SU-DHL-6 (cell line): ENCODE results near the gene IGSF1.

ENCODE experiments used
- H2AFZ ChIP-seq: fragments of 200-600 bp; sonication (generic); 2 replicates; pipeline ENCODE4 v1.6.1; 2014; ENCODE audit warnings: low read depth, mild to moderate bottlenecking, moderate library complexity, mixed read lengths, antibody characterized with exemption, low read length; ENCODE audit not compliant: severe bottlenecking
- H3F3A ChIP-seq: fragments of 200-600 bp; shearing (Covaris generic); 2 replicates; pipeline ENCODE4 v1.6.0; 2016; ENCODE audit warnings: antibody characterized with exemption, mild to moderate bottlenecking; ENCODE audit not compliant: insufficient read depth
- H3K27ac ChIP-seq: fragments of 200-600 bp; sonication (generic); 2 replicates; pipeline ENCODE4 v1.5.1; 2016; ENCODE audit warnings: low read depth, mild to moderate bottlenecking, low read length, moderate library complexity, mixed read lengths
- H3K27me3 ChIP-seq: fragments of 200-600 bp; sonication (generic), shearing (Covaris generic); 2 replicates; pipeline ENCODE4 v1.6.0; 2014; ENCODE audit warnings: mild to moderate bottlenecking, low read length
- H3K36me3 ChIP-seq: fragments of 200-600 bp; sonication (generic); 2 replicates; pipeline ENCODE4 v1.6.1; 2014; ENCODE audit warnings: mild to moderate bottlenecking, low read length, mixed read lengths
- H3K4me2 ChIP-seq: fragments of 300-600, 200-600 bp; shearing (Covaris generic), sonication (generic); 2 replicates; pipeline ENCODE4 v1.6.0; 2014; ENCODE audit warnings: low read length, low read depth, mild to moderate bottlenecking; ENCODE audit not compliant: poor library complexity, severe bottlenecking
- H3K4me3 ChIP-seq: fragments of 200-600 bp; sonication (generic); 2 replicates; pipeline ENCODE4 v1.5.1; 2014; ENCODE audit warnings: antibody characterized with exemption, low read length, mild to moderate bottlenecking, mixed read lengths; ENCODE audit not compliant: insufficient read depth, poor library complexity, severe bottlenecking
- H3K79me2 ChIP-seq: fragments of 200-600 bp; sonication (generic); 2 replicates; pipeline ENCODE4 v1.6.1; 2014; ENCODE audit warnings: mild to moderate bottlenecking, low read length, moderate library complexity; ENCODE audit not compliant: insufficient read depth
- H3K9ac ChIP-seq: fragments of 200-600 bp; sonication (generic); 2 replicates; pipeline ENCODE4 v1.7.0; 2014; ENCODE audit warnings: mild to moderate bottlenecking, low read length
- H3K9me2 ChIP-seq: fragments of 200-600 bp; sonication (generic); replicated peaks from 2 replicates; pipeline ENCODE4 v1.6.1; 2014; ENCODE audit warnings: low read length; ENCODE audit not compliant: insufficient read depth
- H3K9me3 ChIP-seq: fragments of 200-600 bp; sonication (generic); 2 replicates; pipeline ENCODE4 v1.6.1; 2014; ENCODE audit warnings: low read length, mixed read lengths; ENCODE audit not compliant: insufficient read depth
- H4K20me1 ChIP-seq: fragments of 200-600 bp; sonication (generic); 2 replicates; pipeline ENCODE4 v1.6.1; 2014; ENCODE audit warnings: low read depth, mild to moderate bottlenecking, antibody characterized with exemption, low read length, moderate library complexity, mixed read lengths
- EZH2phosphoT487 ChIP-seq: fragments of 200-600 bp; sonication (generic), shearing (Covaris generic); conservative IDR thresholded peaks from 2 replicates; pipeline ENCODE4 v1.6.1; 2018; ENCODE audit warnings: mild to moderate bottlenecking, antibody characterized with exemption, low read length, moderate library complexity, mixed read lengths
- TF ChIP-seq, protein P1 (sequence below): fragments of 200-600 bp; sonication (generic); IDR thresholded peaks from one replicate; pipeline ENCODE4 v1.5.1; 2017; ENCODE audit warnings: antibody characterized with exemption, mild to moderate bottlenecking, low read length, moderate library complexity; ENCODE audit not compliant: insufficient read depth, poor library complexity, severe bottlenecking

Gene IGSF1

DNA sequence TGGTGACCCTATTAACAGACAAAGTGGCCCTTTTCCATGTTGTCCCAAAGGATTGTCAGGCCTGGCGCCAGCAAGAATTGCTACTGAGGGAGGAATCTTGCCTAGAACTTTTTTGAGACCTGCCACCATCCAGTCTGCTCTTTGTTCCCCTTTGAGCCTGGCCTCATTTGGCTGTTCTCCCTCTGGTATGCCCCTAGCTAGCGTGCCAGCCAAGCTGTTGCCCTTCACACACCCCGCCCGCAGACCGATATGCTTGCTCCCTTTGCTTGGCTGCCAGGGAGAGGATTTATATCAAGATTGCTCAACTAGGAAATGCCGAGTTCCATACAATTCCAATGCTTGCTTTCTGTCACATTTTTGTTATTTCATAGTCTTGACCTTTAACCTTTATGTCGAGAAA is 24.4 kb downstream of the IGSF1 start:
- no peaks in the 10 kb centered on the region for H3K27me3 ChIP-seq
- no peaks in the 10 kb centered on the region for H3K9me3 ChIP-seq
- no peak overlapping the region for H3K9ac ChIP-seq
- no peaks in the 10 kb centered on the region for H3K9me2 ChIP-seq
- no peaks in the 10 kb centered on the region for H3K79me2 ChIP-seq
- H4K20me1 ChIP-seq: no peaks in the 10 kb centered on the region
- H3K4me3 ChIP-seq: no peak overlapping the region
- H3K27ac ChIP-seq: no peak overlapping the region
- no peaks in the 10 kb centered on the region for H3F3A ChIP-seq
- no peak for TF ChIP-seq EZH2phosphoT487
- TF ChIP-seq, protein P1, sequence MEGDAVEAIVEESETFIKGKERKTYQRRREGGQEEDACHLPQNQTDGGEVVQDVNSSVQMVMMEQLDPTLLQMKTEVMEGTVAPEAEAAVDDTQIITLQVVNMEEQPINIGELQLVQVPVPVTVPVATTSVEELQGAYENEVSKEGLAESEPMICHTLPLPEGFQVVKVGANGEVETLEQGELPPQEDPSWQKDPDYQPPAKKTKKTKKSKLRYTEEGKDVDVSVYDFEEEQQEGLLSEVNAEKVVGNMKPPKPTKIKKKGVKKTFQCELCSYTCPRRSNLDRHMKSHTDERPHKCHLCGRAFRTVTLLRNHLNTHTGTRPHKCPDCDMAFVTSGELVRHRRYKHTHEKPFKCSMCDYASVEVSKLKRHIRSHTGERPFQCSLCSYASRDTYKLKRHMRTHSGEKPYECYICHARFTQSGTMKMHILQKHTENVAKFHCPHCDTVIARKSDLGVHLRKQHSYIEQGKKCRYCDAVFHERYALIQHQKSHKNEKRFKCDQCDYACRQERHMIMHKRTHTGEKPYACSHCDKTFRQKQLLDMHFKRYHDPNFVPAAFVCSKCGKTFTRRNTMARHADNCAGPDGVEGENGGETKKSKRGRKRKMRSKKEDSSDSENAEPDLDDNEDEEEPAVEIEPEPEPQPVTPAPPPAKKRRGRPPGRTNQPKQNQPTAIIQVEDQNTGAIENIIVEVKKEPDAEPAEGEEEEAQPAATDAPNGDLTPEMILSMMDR: no peak
- H3K4me2 ChIP-seq: no peak overlapping the region
- H2AFZ ChIP-seq: no peak overlapping the region
- H3K36me3 ChIP-seq: no peaks in the 10 kb centered on the region

DNA sequence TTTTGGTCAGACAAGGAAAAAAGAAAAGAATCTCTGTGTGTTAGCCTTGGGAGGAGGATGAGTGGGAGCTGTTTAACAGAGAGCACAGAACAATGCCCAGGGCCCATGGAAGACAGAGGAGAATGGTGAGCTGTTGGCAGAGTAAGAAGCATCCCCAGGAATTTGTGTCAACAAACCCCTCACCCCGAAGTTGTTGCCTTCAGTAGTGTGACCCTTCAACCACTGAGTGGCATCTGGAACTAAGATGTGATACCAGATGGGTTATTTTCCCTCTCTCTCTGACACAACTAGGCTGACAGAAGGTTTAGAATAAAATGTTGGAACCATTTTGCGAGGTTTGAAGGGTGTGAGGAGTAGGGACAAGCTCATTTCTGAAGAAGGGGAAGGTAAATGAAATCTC is 25.1 kb downstream of the IGSF1 start:
- H3K9me3 ChIP-seq: no peaks in the 10 kb centered on the region
- H3K9me2 ChIP-seq: no peaks in the 10 kb centered on the region
- no peaks in the 10 kb centered on the region for H3K36me3 ChIP-seq
- H3K4me2 ChIP-seq: no peak overlapping the region
- H3F3A ChIP-seq: no peaks in the 10 kb centered on the region
- no peak for TF ChIP-seq EZH2phosphoT487
- TF ChIP-seq, protein P1: no peak
- H3K79me2 ChIP-seq: no peaks in the 10 kb centered on the region
- H4K20me1 ChIP-seq: no peaks in the 10 kb centered on the region
- H3K27me3 ChIP-seq: no peaks in the 10 kb centered on the region
- no peak overlapping the region for H3K27ac ChIP-seq
- no peak overlapping the region for H2AFZ ChIP-seq
- no peak overlapping the region for H3K4me3 ChIP-seq
- H3K9ac ChIP-seq: no peak overlapping the region

DNA sequence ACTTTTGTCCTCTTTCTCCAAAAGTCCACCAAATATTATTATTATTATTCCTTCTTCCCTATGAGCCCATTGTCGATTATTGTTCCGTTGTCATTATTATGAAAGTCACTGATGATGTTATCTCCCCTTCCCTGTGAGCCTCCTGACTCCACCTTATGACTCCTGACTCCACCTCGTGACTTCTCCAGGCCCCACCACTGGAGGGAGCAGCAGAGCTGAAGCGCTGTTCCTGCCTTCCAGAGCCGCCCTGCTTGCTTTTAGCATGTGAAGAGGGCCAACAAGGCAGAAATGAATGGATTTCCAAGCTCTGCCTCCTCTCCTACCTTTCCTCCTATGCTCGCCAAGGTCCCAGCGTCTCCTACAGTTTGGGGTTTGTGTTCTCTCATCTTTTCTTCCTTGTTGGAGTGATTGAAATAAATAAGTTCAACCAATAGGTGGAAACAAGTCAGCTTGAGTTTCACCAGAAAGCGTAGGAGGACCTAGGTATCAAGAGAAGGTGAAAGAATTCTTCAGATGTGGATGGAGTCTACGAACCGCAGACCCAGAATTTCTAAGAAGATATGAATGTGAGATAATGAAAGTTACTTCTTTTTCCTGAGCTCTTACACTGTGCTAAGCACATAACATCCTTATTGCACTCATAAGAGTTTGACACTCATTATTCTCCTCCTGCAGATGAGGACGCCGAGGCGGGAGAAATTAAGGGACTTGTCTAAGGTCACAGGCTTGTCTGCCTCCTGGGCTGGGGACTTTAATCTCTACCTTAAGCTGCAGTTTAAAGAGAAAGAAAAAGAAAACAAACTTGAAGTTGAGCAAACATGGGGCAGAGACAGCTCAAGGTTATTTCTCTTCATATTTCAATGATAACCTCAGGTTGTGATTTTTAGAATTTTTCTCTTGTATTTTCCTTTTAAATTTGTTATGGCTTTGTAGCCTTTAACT is 26.1 kb downstream of the IGSF1 start:
- no peak overlapping the region for H3K27ac ChIP-seq
- no peaks in the 10 kb centered on the region for H3K9me2 ChIP-seq
- no peaks in the 10 kb centered on the region for H3K9me3 ChIP-seq
- H3K27me3 ChIP-seq: no peaks in the 10 kb centered on the region
- no peaks in the 10 kb centered on the region for H3K79me2 ChIP-seq
- no peak overlapping the region for H3K4me3 ChIP-seq
- no peak overlapping the region for H3K9ac ChIP-seq
- H2AFZ ChIP-seq: no peak overlapping the region
- H4K20me1 ChIP-seq: no peaks in the 10 kb centered on the region
- H3K36me3 ChIP-seq: no peaks in the 10 kb centered on the region
- no peak overlapping the region for H3K4me2 ChIP-seq
- TF ChIP-seq, protein P1: no peak
- no peak for TF ChIP-seq EZH2phosphoT487
- no peaks in the 10 kb centered on the region for H3F3A ChIP-seq
